Skeletal muscle cell (primary cell): ENCODE measurements around the gene CSNK1D.

Source experiments
- DNase-seq: peaks from one replicate; pipeline ENCODE4 v3.0.0-alpha.2; 2010; ENCODE audit warnings: low read depth
- H3K4me3 ChIP-seq: 2 replicates; pipeline ENCODE4 v1.5.1; 2011; ENCODE audit warnings: low read depth, mild to moderate bottlenecking, control low read depth, low read length, moderate library complexity

Gene CSNK1D

DNA sequence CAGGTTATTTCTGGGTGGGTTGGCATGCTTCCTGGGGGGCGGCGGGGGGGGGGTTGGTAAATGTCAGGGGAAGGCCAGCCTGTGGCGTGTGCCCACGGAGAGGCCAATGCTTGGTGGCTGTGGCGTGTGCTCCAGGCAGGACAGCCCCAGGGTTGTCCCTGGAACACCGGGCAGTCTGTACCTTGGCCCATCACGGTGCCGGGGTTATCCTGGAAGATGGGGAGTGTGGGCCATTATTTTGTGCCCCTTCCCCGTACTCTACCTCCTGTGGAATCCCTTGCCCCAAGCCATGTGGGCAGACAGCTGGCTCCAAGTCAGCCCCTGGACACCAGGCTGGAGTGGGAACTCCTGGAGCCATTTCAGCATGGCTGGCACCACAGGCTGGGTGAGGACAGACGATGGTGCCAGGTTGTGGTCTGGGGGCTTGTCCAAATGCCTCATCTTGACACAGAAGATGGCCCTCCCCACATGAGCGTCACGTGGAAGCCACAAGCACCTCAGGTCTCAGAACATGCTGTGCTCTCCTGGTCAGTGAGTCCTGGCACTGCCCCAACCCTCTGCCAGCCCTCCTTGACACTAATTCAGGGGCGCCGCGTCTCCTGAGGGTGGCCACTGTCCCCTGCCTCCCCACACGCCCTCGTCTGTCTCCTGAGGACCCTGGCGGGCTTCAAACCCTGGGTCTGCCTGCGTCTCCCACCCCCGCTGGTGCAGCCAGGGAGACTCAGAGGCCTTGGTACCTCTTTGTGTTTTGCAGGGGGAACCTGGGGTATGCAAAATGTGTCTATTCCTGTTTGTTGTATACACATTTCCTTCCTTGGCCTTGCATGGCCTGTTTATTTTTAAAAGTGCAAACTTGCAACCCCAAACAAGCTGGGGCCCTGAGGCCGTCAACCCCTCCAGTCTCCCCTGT, 40.4 kb downstream of the CSNK1D start:
- no peak overlapping the region for H3K4me3 ChIP-seq
- DNase-seq = no peak

GRCh38 chr17:82232322-82232820, 41.1 kb downstream of the CSNK1D start:
- DNase-seq = no peak
- peak overlapping the region; percentile 93 for H3K4me3 ChIP-seq

DNA sequence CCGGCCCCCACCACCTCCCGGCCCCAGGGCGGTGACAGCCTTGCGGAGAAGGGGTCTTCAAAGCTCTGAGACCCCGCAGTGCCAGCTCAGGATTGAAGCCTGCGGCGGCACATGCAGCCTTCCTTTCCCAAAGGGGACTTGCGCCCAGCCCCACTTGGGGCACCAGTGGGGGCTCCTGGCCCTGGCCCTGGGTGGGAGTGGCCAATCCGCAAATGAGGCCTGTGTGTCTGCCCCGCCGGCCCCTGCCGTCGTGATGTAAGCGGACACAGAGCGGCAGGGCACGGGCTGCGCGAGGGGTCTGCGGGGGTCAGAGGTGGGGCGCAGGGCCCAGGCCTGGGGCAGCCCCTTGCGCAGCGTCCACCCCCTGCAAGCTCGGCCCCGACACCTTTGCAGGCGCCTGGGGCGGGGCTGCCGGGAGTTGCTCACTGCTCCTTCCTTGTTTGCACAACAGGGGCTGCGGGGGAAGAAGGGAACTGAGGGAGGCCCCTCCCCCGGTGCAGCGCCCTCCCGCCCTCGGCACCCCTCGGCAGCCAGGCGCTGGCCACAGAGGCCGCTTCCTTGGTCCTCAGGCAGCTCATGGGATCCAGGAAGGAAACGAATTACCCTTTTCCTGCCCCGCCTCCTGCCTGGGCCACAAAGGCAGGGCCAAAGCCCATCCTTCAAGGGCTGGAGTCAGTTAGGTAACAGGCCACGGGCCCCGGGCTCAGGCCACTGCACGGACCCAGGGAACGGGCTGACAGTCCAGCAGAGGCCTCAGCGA, 41.8 kb downstream of the CSNK1D start:
- H3K4me3 ChIP-seq = peak overlapping the region; percentile 93
- DNase-seq = no peak

DNA sequence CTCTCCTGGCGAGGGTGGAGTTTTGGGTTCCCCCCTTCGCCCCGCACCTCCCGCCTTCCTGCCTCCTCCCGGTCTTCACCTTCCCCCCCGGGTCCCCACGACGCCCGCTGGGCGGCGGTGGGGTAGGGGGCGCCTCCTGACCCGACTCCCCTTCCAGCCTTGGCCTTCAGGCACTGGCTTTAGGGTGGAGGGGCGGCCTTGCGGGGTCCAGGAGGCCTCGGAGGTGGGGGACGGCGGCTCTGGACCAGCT, 42.3 kb downstream of the CSNK1D start:
- DNase-seq = no peak
- H3K4me3 ChIP-seq = peak overlapping the region; percentile 93

GRCh38 chr17:82230609-82231311, 42.7 kb downstream of the CSNK1D start:
- DNase-seq = peak; percentile 73
- peak overlapping the region; percentile 93 for H3K4me3 ChIP-seq

DNA sequence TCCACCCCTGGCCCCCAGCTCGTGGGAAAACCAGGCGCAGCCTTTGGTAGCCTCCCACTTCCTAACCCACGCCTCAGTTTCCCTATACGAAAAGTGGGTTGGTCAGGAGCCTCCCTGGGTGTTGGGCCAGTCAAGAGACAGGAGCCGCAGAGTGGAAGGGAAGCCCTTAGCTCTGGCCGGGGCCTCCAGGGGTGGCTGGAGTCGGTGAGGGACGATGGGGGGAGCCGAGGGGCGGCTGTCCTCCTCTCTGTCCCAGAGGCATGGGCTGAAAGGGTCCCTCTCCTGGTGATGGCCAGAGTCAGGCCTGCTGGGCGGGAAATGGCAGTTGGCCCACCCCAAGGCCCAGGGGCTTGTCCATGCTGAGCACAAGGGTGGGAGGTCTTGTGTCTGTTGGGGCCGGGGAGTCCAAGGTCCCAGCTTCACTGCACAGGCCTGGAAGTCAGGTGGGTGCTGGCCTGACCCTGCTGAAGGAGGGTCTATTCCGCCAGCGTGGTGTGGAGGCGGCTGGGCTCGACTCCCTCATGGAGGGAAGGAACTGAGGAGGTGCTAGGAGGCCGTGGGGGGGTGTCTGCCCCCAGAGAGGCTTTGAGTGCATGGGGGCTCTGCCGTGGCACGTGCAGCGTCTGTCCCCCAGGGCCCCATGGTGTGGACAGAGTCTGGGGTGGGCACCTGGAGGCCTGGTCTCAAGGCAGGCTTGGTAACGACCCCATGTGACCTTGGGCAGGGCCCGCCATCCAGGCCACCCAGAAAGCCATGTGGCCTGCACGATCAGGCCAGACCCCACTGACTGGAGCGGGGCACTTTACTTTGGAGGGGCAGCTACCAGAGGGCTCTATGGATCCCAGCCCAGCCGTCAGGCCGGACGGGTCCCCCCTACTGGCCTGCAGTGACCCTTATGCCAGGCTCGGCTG, 43.5 kb downstream of the CSNK1D start:
- peak overlapping the region; percentile 93 for H3K4me3 ChIP-seq
- DNase-seq = no peak

- no peak for DNase-seq
These were observed 44.4 kb downstream of the CSNK1D start, which contains the start of gene SLC16A3 for GRCh38 chr17:82228842-82229697. Gene SLC16A3 (plus strand): TSS chr17:82229042. CDS start chr17:82236009, 6,967 bp downstream.

GRCh38 chr17:82228278-82228841, 45.1 kb downstream of the CSNK1D start:
- peak overlapping the region; percentile 55 for H3K4me3 ChIP-seq
- no peak for DNase-seq

More at GRCh38 chr17:82228842-82229697, 44.4 kb downstream of the CSNK1D start, which contains the start of gene SLC16A3:
- H3K4me3 ChIP-seq = peak within 1 kb of the TSS; percentile 93

DNA sequence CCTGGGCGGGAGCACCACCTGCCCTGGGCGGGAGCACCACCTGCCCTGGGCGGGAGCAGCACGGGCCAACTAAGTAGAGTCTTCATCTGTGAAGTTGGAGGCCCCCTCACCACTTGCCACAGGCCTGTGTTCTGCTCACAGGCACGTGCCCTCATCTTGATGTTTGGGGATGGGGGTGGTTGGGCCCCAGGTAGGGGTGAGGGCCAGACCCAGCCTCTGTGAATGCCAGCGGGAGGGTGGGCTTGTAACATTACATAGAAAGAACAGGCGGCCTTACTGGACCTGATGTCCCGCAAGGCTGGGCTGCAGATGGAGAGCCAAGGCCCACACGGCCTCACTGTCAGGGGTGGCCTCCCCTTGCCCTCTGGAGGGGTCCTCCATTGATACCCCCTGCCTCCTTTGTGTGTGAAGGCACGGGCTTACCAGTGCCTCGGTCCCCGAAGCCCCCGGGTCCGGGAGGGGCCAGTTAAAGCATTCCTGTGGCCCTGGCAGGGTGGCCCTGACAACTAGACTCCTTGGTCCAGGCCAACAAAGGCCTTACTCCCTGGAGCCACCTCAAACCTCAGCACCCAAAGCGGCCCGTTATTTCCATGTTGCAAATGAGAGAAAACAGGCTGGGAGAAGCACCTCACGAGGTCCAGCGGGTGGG, 45.7 kb downstream of the CSNK1D start:
- peak overlapping the region; percentile 55 for H3K4me3 ChIP-seq
- DNase-seq = no peak

- DNase-seq = no peak
- H3K4me3 ChIP-seq = no peak overlapping the region
These were observed 46.5 kb downstream of the CSNK1D start for GRCh38 chr17:82226809-82227628.

- DNase-seq = no peak
- no peak overlapping the region for H3K4me3 ChIP-seq
These were observed 47.2 kb downstream of the CSNK1D start for GRCh38 chr17:82226146-82226808.

DNA sequence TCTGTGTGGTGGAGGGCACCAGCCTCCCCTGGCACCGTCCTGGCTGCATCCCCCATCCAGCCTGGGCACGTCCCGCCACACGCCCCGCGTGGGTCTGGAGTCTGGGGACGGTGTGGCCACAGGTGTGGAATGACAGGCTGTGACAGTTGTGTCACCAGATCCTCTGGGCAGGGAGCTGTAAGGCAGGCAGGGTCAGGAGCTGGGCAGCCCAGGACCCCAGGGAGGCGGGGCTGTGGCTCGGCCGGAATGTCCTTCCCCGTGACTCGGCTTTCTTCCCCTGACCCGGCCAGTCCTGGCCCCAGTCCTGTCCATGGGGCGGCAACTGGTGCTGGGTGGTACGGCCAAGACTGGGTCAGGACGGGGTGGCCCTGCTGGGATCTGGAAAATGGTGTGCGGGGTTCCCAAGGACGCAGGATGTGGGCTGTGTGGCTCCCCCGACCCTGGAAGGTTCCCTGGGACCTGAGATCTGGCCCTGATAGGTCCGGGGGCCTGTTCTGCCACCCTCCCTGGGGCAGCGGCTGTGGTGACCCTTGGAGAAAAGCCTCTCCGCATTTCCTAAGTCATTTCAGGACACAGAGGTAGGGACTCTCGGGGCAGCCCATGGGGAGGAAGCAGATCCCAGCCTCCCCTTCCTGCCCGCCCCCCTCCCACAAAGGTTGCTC, 48.0 kb downstream of the CSNK1D start:
- no peak overlapping the region for H3K4me3 ChIP-seq
- DNase-seq = no peak

- no peak overlapping the region for H3K4me3 ChIP-seq
- DNase-seq = no peak
These were observed 48.8 kb downstream of the CSNK1D start for GRCh38 chr17:82224666-82225065.

DNA sequence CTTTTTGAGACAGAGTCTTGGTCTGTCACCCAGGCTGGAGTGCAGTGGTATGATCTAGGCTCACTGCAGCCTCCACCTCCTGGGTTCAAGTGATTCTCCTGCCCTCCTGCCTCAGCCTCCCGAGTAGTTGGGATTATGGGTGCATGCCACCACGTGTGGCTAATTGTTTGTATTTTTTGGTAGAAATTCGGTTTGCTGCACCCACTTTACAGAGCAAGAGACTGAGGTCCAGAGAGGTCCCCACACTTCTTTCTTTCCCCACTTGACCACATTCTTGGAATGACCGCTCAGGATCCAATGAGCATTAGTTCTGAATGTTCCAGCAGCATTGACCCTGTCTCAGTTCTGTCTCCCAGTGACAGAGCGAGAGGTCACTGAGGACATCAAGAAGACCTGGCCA, 50.0 kb downstream of the CSNK1D start:
- DNase-seq = no peak
- H3K4me3 ChIP-seq = no peak overlapping the region

GRCh38 chr17:82222816-82223215, 50.7 kb downstream of the CSNK1D start:
- H3K4me3 ChIP-seq = no peak overlapping the region

More at GRCh38 chr17:82222816-82223215, 50.7 kb downstream of the CSNK1D start:
- DNase-seq = no peak
